Stimulated activated CD8-positive, alpha-beta memory T cell treated with anti-CD3 and anti-CD28 coated beads, Interleukin-7, amount 100 ng/mL, for 1 hour (primary cell): ENCODE results near the gene GTF3C1.
A peak's percentile ranks its signal among the peaks of the same experiment; 100 is the strongest.

Experiments used
- DNase-seq, 2 donors: peaks; one replicate each; pipeline ENCODE4 v3.0.0-alpha.2; 2020; ENCODE audit warnings: low read depth in 2 of 2

Gene GTF3C1

GRCh38 chr16:27428026-27428785 is 121.5 kb downstream of the GTF3C1 start:
- DNase-seq: no peak

- no peak for DNase-seq
These were observed 122.2 kb downstream of the GTF3C1 start for GRCh38 chr16:27427538-27427937.

GRCh38 chr16:27426423-27427408 is 123.0 kb downstream of the GTF3C1 start:
- peak; percentile 58 to 59 for DNase-seq

- no peak for DNase-seq
These were observed 123.8 kb downstream of the GTF3C1 start for GRCh38 chr16:27425961-27426360.

GRCh38 chr16:27424772-27425498 is 124.8 kb downstream of the GTF3C1 start:
- DNase-seq: no peak

GRCh38 chr16:27421961-27422740 is 127.6 kb downstream of the GTF3C1 start:
- no peak for DNase-seq

- no peak for DNase-seq
These were observed 132.6 kb downstream of the GTF3C1 start for GRCh38 chr16:27417047-27417671.

- DNase-seq: no peak
These were observed 134.8 kb downstream of the GTF3C1 start for GRCh38 chr16:27414788-27415431.

DNA sequence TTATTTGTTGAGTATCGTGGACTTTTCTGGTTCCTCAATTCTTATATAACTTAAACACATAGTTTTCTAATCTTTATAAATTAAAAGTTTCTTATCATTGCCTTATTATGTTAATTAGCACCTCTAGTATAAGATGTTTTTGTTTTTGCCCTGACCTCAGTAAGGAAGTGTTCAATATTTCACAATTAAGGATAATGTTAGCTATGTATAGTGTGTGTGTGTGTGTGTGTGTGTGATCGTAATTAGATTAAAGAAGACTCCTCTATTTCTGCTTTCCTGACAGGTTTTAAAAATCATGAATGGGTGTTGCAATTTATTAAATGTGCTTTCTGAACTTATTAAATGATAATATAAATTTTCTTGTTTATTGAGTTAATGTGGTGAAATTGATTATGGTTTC is 135.8 kb downstream of the GTF3C1 start:
- DNase-seq: no peak

DNA sequence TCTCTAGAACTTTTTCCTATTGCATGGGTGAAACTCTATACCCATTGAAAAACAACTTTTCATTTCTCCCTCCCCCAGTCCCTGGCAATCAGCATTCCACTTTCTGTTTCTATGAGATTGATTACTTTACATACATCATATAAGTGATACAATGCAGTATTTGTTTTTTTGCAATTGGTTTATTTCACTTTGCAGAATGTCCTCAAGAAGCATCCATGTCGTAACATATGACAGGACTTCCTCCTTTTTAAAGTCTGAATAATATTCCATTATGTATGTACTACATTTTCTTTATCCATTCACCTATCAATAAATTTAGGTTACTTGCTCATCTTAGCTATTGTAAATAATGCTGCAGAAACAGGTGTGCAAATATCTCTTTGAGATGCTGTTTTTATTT is 139.0 kb downstream of the GTF3C1 start:
- no peak for DNase-seq
